Transverse colon (tissue), 4 donors: Measurements from ENCODE around the gene PARM1.
A peak's percentile ranks its signal among the peaks of the same experiment; 100 is the strongest.

Experiments used
- EP300 ChIP-seq: sonication (generic); formaldehyde crosslinking; IDR thresholded peaks from one replicate; pipeline ENCODE4 v1.6.1; 2017; ENCODE audit warnings: antibody characterized with exemption, low read depth
- POLR2A ChIP-seq: fragments of 450-650 bp; IDR thresholded peaks from one replicate; pipeline ENCODE4 v1.6.1; 2016; ENCODE audit warnings: antibody characterized with exemption, mild to moderate bottlenecking, moderate library complexity
- POLR2AphosphoS5 ChIP-seq, 3 donors: sonication (generic); formaldehyde crosslinking; IDR thresholded peaks; one replicate each; pipeline ENCODE4 v1.6.1; 2016; ENCODE audit warnings: antibody characterized with exemption in 3 of 3
- TF ChIP-seq, protein P1 (sequence below), 5 experiments: fragments of 200-600 bp in 3 of 5; fragments of 450-650 bp in 2 of 5; sonication (generic) in 3 of 5; IDR thresholded peaks; 1 replicate in 2 of 5; 2 replicates in 3 of 5; pipeline ENCODE4 v1.5.1; 2016 to 2017; ENCODE audit warnings: antibody characterized with exemption in 5 of 5, inconsistent platforms in 3 of 5, mild to moderate bottlenecking in 2 of 5, moderate library complexity in 1 of 5

GRCh38 chr4:75034523-75034922, 101.6 kb downstream of the PARM1 start:
- TF ChIP-seq POLR2AphosphoS5 (IDR thresholded peaks at IDR 0.05), result peak in 2 of 3 donors; percentile 34 to 59
- no peak for TF ChIP-seq POLR2A
- TF ChIP-seq, protein P1, sequence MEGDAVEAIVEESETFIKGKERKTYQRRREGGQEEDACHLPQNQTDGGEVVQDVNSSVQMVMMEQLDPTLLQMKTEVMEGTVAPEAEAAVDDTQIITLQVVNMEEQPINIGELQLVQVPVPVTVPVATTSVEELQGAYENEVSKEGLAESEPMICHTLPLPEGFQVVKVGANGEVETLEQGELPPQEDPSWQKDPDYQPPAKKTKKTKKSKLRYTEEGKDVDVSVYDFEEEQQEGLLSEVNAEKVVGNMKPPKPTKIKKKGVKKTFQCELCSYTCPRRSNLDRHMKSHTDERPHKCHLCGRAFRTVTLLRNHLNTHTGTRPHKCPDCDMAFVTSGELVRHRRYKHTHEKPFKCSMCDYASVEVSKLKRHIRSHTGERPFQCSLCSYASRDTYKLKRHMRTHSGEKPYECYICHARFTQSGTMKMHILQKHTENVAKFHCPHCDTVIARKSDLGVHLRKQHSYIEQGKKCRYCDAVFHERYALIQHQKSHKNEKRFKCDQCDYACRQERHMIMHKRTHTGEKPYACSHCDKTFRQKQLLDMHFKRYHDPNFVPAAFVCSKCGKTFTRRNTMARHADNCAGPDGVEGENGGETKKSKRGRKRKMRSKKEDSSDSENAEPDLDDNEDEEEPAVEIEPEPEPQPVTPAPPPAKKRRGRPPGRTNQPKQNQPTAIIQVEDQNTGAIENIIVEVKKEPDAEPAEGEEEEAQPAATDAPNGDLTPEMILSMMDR (IDR thresholded peaks at IDR 0.05), result no peak
- TF ChIP-seq EP300, result no peak
